ENCODE data around the gene TRIL.

- no peak for TF ChIP-seq CTCF (IDR thresholded peaks at IDR 0.05; ENCODE audit: insufficient read depth, low read length, poor library complexity, severe bottlenecking)
- TF ChIP-seq EZH2phosphoT487 (conservative IDR thresholded peaks at IDR 0.05; ENCODE audit: low read length): no peak
Measured at GRCh38 chr7:28955718-28956607, 2.2 kb downstream of the TRIL start.
